Astrocyte of the cerebellum (primary cell): ENCODE results near the gene TMEM269.

Source experiments
- DNase-seq: peaks from one replicate; pipeline ENCODE4 v3.0.0-alpha.2; 2011; ENCODE audit warnings: low read depth
- H3K4me3 ChIP-seq: 2 replicates; pipeline ENCODE4 v1.5.1; 2011; ENCODE audit warnings: mild to moderate bottlenecking, low read depth, low read length, moderate library complexity
- CTCF ChIP-seq: IDR thresholded peaks from 2 replicates; pipeline ENCODE4 v1.5.1; 2012; ENCODE audit warnings: low read length, low read depth, moderate library complexity, mild to moderate bottlenecking; ENCODE audit errors: missing control alignments
- in situ Hi-C: cut with HindIII; loops from 2 replicates; pipeline ENCODE4 v1.10.0; 2017; ENCODE audit warnings: low sequenced_read_pairs

Gene TMEM269

GRCh38 chr1:42784946-42785693, at the start of gene TMEM269:
Gene TMEM269, plus strand, starts transcription at chr1:42784991. Its CDS starts 4,903 bp downstream, at chr1:42789894.
- H3K4me3 ChIP-seq, result peak within 1 kb of the TSS; percentile 36
- in situ Hi-C loops, result no loop called here
- no peak for TF ChIP-seq CTCF
- no peak for DNase-seq

DNA sequence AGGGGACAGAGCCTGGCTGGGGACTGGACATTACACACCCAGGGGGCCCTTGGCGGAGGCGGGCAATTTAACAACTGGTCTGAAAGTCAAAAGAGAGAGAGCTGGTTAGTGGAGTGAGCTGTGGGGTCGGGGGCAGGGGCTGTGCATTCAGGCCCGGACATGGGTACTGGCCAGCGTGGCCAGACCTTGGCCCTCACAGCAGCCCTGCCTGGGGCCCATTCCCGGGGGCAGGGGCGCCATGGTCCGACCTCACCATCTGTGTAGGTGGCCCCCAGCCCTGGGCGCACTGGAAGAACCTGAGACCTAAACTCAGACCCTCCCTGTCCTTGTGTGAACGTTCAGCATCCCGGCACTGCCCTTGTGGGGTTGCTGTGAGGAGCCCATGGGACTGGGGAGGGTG, 49.7 kb upstream of the TMEM269 start:
- in situ Hi-C loops, result no loop called here
- TF ChIP-seq CTCF, result no peak
- no peak overlapping the region for H3K4me3 ChIP-seq
- no peak for DNase-seq

- in situ Hi-C loops, result no loop called here
- TF ChIP-seq CTCF, result no peak
- DNase-seq, result no peak
- H3K4me3 ChIP-seq, result no peak overlapping the region
These were observed 49.2 kb upstream of the TMEM269 start for GRCh38 chr1:42735477-42736105.

GRCh38 chr1:42736152-42736551, 48.6 kb upstream of the TMEM269 start:
- peak; percentile 29 for TF ChIP-seq CTCF
- DNase-seq, result no peak

GRCh38 chr1:42736571-42737200, 48.1 kb upstream of the TMEM269 start:
- DNase-seq, result no peak
- TF ChIP-seq CTCF, result no peak
- in situ Hi-C loops, result no loop called here
- H3K4me3 ChIP-seq, result no peak overlapping the region

More at GRCh38 chr1:42736152-42736551, 48.6 kb upstream of the TMEM269 start:
- in situ Hi-C loops, result no loop called here
- no peak overlapping the region for H3K4me3 ChIP-seq

DNA sequence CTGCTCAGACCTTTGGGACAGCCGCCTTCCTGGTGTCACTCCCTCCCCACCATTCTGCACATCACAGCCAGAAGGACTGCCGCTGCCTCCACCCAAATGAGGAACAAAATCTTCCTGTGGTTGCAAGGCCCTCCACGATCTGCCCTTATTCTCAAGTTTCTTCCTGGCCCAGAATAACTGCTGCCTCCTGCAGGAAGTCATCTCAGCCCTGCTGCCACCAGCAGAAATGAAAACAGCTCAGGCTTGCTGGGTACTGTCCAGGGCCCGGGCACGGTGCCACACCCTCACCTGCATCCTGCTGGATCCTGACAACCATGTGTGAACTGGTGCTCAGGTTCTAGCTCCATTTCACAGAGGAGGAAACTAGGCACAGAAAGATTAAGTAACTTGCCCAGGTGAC, 47.5 kb upstream of the TMEM269 start:
- in situ Hi-C loops, result no loop called here
- DNase-seq, result no peak
- no peak overlapping the region for H3K4me3 ChIP-seq
- TF ChIP-seq CTCF, result no peak
